A549 treated with AZD9567 at 1 μM for 4 hours (cell line): ENCODE data around the gene SLC12A5. TPM values are rescaled to one million over a fixed set of nuclear protein-coding genes. Genes with fewer than 3 reads are reported as not detected.

ENCODE experiments used
- total RNA-seq: library from RNA; stranded (reverse); fragments of 200-300 nt; extraction: Qiagen RNA extraction; gene quantifications from 5 replicates; pipeline ENCODE4 v1.2.3, GENCODE V29; 2022; ENCODE audit not compliant: insufficient read depth

SLC12A5 gene
- 8.8 to 19.1 TPM (median 13.8 TPM) in 5 replicates for total RNA-seq

GRCh38 chr20:46028772-46029371 is at the start of gene SLC12A5:
TSS of gene SLC12A5 (plus strand) at chr20:46029215. CDS start at chr20:46029345, 130 bp downstream.

GRCh38 chr20:46089417-46090388 is 60.7 kb downstream of the SLC12A5 start, which contains the start of gene NCOA5:
TSS of gene NCOA5 (minus strand) at chr20:46089962. CDS start at chr20:46079424, 10,538 bp downstream.

Other genes with a start within 250 kb of the SLC12A5 start
- 0.16 to 0.23 TPM in 2 of 5 replicates, not detected in the others for gene WFDC3, start 237.3 kb upstream of the SLC12A5 start, total RNA-seq
- 33.3 to 36.6 TPM (median 36.0 TPM) in 5 replicates for gene DNTTIP1, start 237.3 kb upstream of the SLC12A5 start, total RNA-seq
- 218 to 237 TPM (median 227 TPM) in 5 replicates for gene UBE2C, start 216.6 kb upstream of the SLC12A5 start, total RNA-seq
- gene TNNC2, start 201.9 kb upstream of the SLC12A5 start, total RNA-seq = 0.13 to 0.29 TPM (median 0.22 TPM) in 3 of 5 replicates, not detected in the others
- 9.4 to 11.1 TPM (median 10.3 TPM) in 5 replicates for gene SNX21, start 195.4 kb upstream of the SLC12A5 start, total RNA-seq
- 14.3 to 20.5 TPM (median 19.4 TPM) in 5 replicates for gene ACOT8, start 171.8 kb upstream of the SLC12A5 start, total RNA-seq
- gene ZSWIM3, start 171.6 kb upstream of the SLC12A5 start, total RNA-seq = 1.4 to 3.3 TPM (median 1.5 TPM) in 5 replicates
- 5.2 to 8.3 TPM (median 5.8 TPM) in 5 replicates for gene ZSWIM1, start 148.0 kb upstream of the SLC12A5 start, total RNA-seq
- 0.22 to 0.46 TPM (median 0.36 TPM) in 4 of 5 replicates, not detected in the other for gene SPATA25, start 141.6 kb upstream of the SLC12A5 start, total RNA-seq
- gene NEURL2, start 138.0 kb upstream of the SLC12A5 start, total RNA-seq = 0.95 to 1.3 TPM (median 1.1 TPM) in 4 of 5 replicates, not detected in the other
- 102 to 120 TPM (median 111 TPM) in 5 replicates for gene CTSA, start 137.9 kb upstream of the SLC12A5 start, total RNA-seq
- gene PLTP, start 117.1 kb upstream of the SLC12A5 start, total RNA-seq = 1.6 to 1.9 TPM (median 1.7 TPM) in 4 of 5 replicates, not detected in the other
- 36.5 to 38.0 TPM (median 37.0 TPM) in 5 replicates for gene PCIF1, start 94.5 kb upstream of the SLC12A5 start, total RNA-seq
- 8.3 to 9.8 TPM (median 9.5 TPM) in 5 replicates for gene ZNF335, start 57.0 kb upstream of the SLC12A5 start, total RNA-seq
- gene MMP9, start 20.3 kb upstream of the SLC12A5 start, total RNA-seq = 0.33 to 0.62 TPM (median 0.40 TPM) in 4 of 5 replicates, not detected in the other
- gene NCOA5, start 60.7 kb downstream of the SLC12A5 start, total RNA-seq = 22.8 to 27.7 TPM (median 23.1 TPM) in 5 replicates
- gene CD40, start 89.1 kb downstream of the SLC12A5 start, total RNA-seq = 4.1 to 6.3 TPM (median 4.7 TPM) in 5 replicates